Bronchial epithelial cell (primary cell): ENCODE measurements around the gene FOXP4. TPM values are rescaled to one million over a fixed set of nuclear protein-coding genes. Genes with fewer than 3 reads are reported as not detected.
A peak's percentile ranks its signal among the peaks of the same experiment; 100 is the strongest.

Experiments
- DNase-seq: peaks from one replicate; pipeline ENCODE4 v3.0.0-alpha.2; 2010; ENCODE audit warnings: low read depth
- FAIRE-seq: peaks from 2 replicates; lab custom pipeline; 2011; peaks lifted over from hg19 to GRCh38; lab: Jason Lieb, UNC
- H3K27me3 ChIP-seq: 2 replicates; pipeline ENCODE4 v1.5.1; 2011; ENCODE audit warnings: low read length; ENCODE audit not compliant: control insufficient read depth, insufficient read depth
- H3K36me3 ChIP-seq: 2 replicates; pipeline ENCODE4 v1.5.1; 2011; ENCODE audit warnings: low read length; ENCODE audit not compliant: control insufficient read depth, insufficient read depth
- H3K4me3 ChIP-seq: 2 replicates; pipeline ENCODE4 v1.5.1; 2011; ENCODE audit warnings: mild to moderate bottlenecking, low read depth, low read length, control low read depth
- total RNA-seq: library from RNA; depleted of rRNA; stranded (reverse); fragments of >200 nt; gene quantifications from 2 replicates; pipeline ENCODE4 v1.2.1, GENCODE V29; 2014
- TF ChIP-seq, protein P1 (sequence below): IDR thresholded peaks from 2 replicates; pipeline ENCODE4 v1.5.1; 2011; ENCODE audit warnings: mild to moderate bottlenecking, moderate library complexity, low read length, control low read depth, inconsistent platforms; ENCODE audit not compliant: insufficient read depth, severe bottlenecking

FOXP4 gene, protein sequence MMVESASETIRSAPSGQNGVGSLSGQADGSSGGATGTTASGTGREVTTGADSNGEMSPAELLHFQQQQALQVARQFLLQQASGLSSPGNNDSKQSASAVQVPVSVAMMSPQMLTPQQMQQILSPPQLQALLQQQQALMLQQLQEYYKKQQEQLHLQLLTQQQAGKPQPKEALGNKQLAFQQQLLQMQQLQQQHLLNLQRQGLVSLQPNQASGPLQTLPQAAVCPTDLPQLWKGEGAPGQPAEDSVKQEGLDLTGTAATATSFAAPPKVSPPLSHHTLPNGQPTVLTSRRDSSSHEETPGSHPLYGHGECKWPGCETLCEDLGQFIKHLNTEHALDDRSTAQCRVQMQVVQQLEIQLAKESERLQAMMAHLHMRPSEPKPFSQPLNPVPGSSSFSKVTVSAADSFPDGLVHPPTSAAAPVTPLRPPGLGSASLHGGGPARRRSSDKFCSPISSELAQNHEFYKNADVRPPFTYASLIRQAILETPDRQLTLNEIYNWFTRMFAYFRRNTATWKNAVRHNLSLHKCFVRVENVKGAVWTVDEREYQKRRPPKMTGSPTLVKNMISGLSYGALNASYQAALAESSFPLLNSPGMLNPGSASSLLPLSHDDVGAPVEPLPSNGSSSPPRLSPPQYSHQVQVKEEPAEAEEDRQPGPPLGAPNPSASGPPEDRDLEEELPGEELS
- 2.1 and 2.3 TPM in 2 replicates for total RNA-seq

DNA sequence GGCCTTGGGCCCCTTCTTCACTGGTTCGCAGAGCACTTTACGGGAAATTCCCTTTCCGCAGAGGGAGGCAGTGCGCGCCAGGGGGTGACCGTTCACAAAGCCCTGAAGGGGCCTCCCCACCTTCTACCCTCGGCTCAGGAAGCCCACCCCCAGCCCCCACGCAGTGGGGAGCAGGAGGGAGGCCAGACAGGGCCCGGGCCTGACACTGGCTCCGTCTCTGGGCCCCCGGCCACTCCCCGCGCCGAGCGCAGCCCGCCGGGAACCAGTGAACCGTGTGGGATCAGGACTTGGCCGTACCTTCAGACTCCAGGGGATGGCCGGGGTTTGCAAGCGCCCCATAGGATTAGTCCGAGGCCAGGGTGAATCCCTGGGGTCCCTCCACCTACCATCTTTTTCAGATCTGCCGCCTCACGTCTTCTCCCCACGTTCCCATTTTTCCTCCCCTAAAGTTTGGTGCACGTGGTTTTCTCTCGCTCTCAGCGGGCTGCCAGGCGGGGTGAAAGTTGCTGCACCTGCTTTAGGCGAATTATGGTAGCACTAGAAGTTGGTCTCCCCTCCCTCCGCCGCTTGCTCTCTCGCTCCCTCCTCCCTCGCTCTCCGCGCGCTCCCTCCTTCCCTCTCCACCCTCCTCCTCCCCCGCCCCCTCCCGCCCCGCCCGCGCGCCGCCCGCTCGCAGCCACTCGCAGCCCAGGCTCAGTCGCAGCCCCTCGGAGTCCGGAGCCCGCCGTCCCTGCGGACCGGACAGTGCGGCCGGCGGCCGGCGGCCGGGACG is at the start of gene FOXP4:
FOXP4 (plus strand) TSS at position 679 of the 772 bp plus-strand sequence. CDS start 19,380 bp downstream, outside the sequence.
- FAIRE-seq (no peak), DNase-seq (peak; percentile 79)
- TF ChIP-seq, protein P1, sequence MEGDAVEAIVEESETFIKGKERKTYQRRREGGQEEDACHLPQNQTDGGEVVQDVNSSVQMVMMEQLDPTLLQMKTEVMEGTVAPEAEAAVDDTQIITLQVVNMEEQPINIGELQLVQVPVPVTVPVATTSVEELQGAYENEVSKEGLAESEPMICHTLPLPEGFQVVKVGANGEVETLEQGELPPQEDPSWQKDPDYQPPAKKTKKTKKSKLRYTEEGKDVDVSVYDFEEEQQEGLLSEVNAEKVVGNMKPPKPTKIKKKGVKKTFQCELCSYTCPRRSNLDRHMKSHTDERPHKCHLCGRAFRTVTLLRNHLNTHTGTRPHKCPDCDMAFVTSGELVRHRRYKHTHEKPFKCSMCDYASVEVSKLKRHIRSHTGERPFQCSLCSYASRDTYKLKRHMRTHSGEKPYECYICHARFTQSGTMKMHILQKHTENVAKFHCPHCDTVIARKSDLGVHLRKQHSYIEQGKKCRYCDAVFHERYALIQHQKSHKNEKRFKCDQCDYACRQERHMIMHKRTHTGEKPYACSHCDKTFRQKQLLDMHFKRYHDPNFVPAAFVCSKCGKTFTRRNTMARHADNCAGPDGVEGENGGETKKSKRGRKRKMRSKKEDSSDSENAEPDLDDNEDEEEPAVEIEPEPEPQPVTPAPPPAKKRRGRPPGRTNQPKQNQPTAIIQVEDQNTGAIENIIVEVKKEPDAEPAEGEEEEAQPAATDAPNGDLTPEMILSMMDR: no peak
- Histone ChIP-seq H3K36me3 (no peaks in the 10 kb centered on the region), H3K4me3 (peak within 1 kb of the TSS; percentile 60), H3K27me3 (no peaks in the 10 kb centered on the region)

DNA sequence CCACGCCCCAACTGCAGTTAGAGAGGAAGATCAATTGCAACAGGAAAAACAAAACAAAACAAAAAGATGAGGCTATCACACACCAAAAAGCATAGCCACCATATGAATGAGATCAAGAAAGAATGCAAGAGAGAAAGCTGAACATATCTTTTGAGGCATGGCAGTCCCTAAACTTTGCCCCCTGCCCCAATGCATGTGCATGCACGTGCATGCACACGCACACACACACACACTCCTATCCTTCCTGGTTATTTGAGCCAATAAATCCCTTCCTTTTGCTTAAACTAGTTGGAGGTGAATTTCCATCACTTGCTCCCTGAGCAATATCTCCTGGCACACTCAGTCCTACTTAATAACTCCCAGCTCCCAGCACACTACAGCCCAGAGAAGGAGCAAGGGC is 48.6 kb upstream of the FOXP4 start:
- H3K4me3 ChIP-seq: no peak overlapping the region
- no peaks in the 10 kb centered on the region for H3K36me3 ChIP-seq
- TF ChIP-seq, protein P1: no peak
- FAIRE-seq (no peak), DNase-seq (no peak)
- peaks cover 7% of the 10 kb centered on the region for H3K27me3 ChIP-seq

DNA sequence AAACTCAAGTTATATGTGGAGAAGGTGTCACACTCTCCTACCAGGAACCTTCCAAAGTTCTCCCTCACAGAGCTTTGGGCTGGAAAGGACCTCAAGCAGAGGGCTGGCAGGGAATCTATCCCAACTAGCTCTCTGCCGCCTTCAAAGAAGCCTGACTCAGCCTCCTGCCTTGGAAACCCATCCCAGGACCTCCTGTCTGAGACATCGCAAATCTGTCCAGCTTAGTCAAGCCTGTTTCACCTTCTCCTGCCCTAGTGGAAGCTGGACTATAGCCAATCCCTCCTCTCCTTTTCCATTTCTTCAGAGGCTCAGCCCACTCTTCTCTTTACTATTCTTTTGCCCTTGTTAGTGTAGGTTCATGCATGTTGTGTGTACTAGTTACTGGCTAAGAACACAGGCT is 48.2 kb upstream of the FOXP4 start:
- Histone ChIP-seq H3K27me3 (peaks cover 6% of the 10 kb centered on the region), H3K4me3 (no peak overlapping the region), H3K36me3 (no peaks in the 10 kb centered on the region)
- peak; percentile 23 for DNase-seq
- FAIRE-seq: no peak
- TF ChIP-seq, protein P1: no peak

DNA sequence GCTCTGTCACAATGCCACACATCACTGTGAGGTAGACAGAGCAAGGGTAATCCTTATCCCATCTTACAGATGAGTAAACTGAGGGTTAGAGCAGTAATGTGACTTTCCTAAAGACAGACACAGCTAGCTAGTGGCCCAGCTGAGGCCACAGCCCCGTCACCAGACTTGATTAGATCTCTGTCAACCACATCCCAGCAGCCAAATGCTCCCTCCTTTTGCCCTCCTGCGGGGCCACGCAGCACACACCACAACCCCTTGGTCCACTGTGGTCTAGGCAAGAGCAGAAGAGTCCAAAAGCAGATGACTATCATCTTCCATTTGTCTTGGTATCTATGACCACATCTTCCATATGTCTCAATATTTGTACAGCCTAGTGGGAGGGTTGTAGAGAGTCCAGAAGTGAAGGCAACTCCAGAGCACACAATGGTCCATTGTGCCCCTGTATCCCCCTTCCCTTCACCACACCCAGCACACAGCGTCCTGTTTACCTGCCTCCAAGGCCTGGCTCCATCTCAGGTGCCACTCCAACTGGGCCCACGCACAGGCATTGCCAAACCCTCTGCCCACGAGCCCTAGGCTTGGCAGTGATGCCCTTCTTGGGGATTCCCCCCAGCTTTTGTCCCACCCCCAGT is 47.1 kb upstream of the FOXP4 start:
- FAIRE-seq (no peak), DNase-seq (no peak)
- Histone ChIP-seq H3K4me3 (no peak overlapping the region), H3K36me3 (no peaks in the 10 kb centered on the region), H3K27me3 (peaks cover 5% of the 10 kb centered on the region)
- TF ChIP-seq, protein P1: no peak

DNA sequence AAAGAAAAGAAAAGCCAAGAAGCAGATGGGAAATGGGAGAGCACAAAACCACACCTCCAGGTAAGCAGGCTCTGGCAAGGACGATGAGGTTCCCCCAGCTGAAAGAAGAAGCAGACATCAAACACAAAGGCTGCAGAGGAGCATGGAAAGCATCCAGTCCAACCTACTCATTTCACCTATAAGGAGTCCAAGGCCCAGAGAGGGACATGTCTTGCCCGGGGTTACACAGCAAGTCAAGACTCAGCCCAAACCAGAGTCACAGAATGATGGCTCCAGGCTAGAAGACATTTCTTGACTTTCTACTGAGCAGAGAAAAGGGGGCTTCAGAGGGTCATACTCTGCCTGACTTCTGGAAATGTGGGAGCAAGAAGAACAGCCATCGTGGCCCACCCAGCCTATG is 45.6 kb upstream of the FOXP4 start:
- no peaks in the 10 kb centered on the region for H3K36me3 ChIP-seq
- DNase-seq (no peak), FAIRE-seq (no peak)
- H3K4me3 ChIP-seq: no peak overlapping the region
- H3K27me3 ChIP-seq: peaks cover 9% of the 10 kb centered on the region
- TF ChIP-seq, protein P1: no peak
